ENCODE measurements around the gene PRKAR1B.

PRKAR1B gene

DNA sequence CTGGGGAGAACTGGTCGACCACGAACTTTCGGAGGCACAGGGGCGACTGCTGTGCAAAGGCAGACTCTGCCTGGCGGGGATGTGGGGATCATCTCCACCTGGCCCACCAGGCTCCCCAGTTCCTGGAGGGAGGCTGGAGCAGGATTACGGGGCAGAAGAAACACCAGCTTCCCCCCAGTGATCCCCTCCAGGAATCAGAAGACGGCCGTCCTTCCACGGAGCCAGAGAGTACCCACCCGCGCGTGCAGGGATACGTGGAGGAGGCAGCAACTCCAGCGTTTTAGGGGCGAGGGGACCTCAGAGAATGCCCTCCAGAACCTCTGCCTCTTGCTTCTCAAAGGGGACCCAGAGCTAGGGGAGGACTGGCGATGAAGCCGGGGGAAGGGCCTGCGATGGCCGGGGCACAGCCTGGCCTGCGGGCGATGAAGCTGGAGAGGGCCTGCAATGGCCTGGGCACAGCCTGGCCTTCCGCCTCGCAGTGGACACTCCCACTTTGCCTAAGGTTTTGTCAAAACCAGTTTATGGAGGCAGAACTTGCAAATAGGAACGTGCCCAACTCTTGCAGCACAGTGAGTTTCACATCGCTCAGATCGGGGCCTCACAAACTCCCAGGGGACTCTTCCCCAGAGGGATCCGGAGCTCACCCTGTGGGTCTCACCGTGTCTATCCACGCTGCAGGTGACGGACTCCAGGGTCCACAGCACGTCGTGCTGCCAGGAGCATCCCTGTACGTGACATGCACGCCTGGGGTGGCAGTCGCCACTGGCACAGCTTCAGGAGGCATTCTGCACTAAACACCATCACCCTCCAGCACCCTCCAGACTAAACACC lies 129.5 kb downstream of the PRKAR1B start:
- no peak overlapping the region for H3K4me3 ChIP-seq (ENCODE audit: low read length)
- no peaks in the 10 kb centered on the region for H3K36me3 ChIP-seq (ENCODE audit: control insufficient read depth, insufficient read depth, low read length)
- peaks cover 3% of the 10 kb centered on the region for H3K4me1 ChIP-seq (ENCODE audit: control insufficient read depth, insufficient read depth, low read length)
- H3K9ac ChIP-seq (ENCODE audit: low read length), result no peak overlapping the region
- H3K27ac ChIP-seq (ENCODE audit: low read depth, low read length), result no peak overlapping the region
- no peaks in the 10 kb centered on the region for H3K27me3 ChIP-seq (ENCODE audit: control insufficient read depth, insufficient read depth, low read length)

DNA sequence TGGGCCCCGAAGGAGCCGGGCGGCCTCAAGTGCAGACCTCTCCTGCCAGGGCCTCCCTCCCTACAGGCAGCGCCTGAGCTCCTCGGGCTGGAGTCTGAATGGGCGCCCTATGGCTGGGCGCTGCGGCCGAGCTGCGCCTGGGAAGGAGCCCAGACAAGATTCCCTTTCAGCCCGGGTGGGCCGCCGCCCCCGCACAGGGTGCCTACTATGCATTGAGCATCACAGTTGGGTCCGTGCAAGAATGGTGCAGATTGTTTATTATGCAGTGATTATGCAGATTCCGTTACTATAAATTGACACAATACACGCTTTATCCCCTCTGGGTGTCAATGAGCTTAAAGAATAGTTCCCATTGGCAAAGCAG lies 130.3 kb downstream of the PRKAR1B start:
- Histone ChIP-seq H3K27ac (ENCODE audit: low read depth, low read length) (no peak overlapping the region), H3K9ac (ENCODE audit: low read length) (no peak overlapping the region), H3K36me3 (ENCODE audit: control insufficient read depth, insufficient read depth, low read length) (no peaks in the 10 kb centered on the region), H3K27me3 (ENCODE audit: control insufficient read depth, insufficient read depth, low read length) (no peaks in the 10 kb centered on the region), H3K4me1 (ENCODE audit: control insufficient read depth, insufficient read depth, low read length) (peaks cover 3% of the 10 kb centered on the region), H3K4me3 (ENCODE audit: low read length) (no peak overlapping the region)

- Histone ChIP-seq H3K4me1 (ENCODE audit: control insufficient read depth, insufficient read depth, low read length) (peaks cover 1% of the 10 kb centered on the region), H3K4me3 (ENCODE audit: low read length) (no peak overlapping the region), H3K27me3 (ENCODE audit: control insufficient read depth, insufficient read depth, low read length) (no peaks in the 10 kb centered on the region), H3K9ac (ENCODE audit: low read length) (no peak overlapping the region), H3K27ac (ENCODE audit: low read depth, low read length) (no peak overlapping the region), H3K36me3 (ENCODE audit: control insufficient read depth, insufficient read depth, low read length) (no peaks in the 10 kb centered on the region)
Measured at GRCh38 chr7:596071-596818, 130.8 kb downstream of the PRKAR1B start.

DNA sequence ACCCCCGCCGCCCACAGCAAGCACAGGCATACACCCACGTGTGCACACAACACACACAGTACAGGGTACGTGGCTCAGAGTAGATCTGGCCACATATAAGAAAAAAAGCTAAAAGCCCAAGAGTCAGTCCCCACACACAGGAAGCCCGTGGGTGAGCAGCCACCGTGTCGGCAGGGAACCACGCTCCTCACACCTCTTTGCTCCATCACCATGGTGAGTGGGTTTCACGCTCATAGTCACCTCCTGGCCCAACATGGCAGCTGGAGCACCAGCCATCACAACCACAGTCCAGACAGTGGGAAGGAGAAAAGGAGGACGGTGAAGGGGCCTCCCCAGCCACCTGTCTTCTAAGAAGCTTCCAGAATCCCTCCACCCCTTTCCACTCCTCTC lies 131.5 kb downstream of the PRKAR1B start:
- Histone ChIP-seq H3K27me3 (ENCODE audit: control insufficient read depth, insufficient read depth, low read length) (no peaks in the 10 kb centered on the region), H3K9ac (ENCODE audit: low read length) (no peak overlapping the region), H3K27ac (ENCODE audit: low read depth, low read length) (no peak overlapping the region), H3K4me3 (ENCODE audit: low read length) (no peak overlapping the region), H3K4me1 (ENCODE audit: control insufficient read depth, insufficient read depth, low read length) (no peaks in the 10 kb centered on the region), H3K36me3 (ENCODE audit: control insufficient read depth, insufficient read depth, low read length) (no peaks in the 10 kb centered on the region)

DNA sequence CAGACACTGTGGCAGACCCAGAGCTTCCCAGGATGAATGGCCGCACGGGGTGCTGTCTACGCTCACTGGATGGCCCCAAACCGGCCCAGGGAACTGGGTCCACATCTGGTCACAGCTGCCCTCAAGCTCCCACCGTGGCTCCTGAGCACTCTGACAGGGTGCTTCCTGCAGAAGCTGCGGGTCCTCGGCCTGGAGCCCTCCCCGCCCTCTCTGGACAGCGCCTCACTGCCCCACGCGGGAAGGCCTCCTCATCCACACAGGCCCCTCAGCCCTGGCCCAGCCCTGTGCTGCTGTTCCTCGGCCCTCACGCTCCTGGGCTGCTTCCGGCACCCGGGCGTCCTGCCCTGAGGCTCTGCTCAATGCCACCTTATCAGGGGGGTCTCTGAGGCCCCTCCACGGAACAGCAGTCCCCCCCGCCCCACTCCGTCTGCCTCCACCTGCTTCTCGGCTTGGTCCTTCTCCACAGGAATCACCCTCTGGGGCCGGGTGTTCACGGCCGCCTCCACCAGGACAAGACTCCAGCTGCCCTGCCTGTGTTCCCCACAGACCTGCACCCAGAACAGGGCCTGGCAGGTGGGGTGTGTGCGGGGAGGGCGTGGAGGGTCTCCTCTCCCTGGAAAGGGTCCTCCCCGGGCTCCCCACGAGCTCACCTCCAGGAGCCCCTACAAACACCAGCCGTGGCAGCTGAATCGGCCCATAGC lies 132.0 kb downstream of the PRKAR1B start:
- Histone ChIP-seq H3K27ac (ENCODE audit: low read depth, low read length) (no peak overlapping the region), H3K4me1 (ENCODE audit: control insufficient read depth, insufficient read depth, low read length) (no peaks in the 10 kb centered on the region), H3K27me3 (ENCODE audit: control insufficient read depth, insufficient read depth, low read length) (no peaks in the 10 kb centered on the region), H3K36me3 (ENCODE audit: control insufficient read depth, insufficient read depth, low read length) (no peaks in the 10 kb centered on the region), H3K9ac (ENCODE audit: low read length) (no peak overlapping the region), H3K4me3 (ENCODE audit: low read length) (no peak overlapping the region)

DNA sequence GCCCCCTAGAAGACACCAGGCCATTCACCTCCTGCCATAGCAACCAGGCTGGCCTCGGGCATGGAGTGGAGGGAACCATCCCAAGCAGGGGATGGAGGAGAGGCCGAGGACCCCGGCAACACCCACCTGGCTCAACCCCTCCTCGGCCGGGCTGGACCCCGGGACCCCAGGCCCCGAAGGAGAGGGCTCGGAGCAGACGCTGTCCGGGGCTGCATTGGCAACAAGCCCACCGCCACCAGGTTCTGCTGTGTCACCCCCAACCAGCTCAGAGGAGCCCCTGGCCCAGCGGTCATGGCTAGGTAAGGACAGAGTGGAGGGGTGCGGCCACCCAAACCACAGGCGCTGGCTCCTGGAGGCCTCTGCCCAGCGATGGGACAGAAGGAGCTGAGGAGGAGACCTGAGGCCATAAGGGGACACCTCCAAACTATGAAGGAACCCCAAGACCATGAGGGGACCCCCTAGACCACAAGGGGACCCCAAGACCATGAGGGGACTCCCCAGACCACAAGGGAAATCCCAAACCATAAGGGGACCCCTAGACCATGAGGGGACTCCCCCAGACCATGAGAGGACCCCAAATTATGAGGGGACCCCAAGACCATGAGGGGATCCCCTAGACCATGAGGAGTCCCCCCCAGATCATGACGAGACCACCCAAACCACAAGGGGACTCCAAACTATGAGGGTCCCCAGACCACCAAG lies 132.7 kb downstream of the PRKAR1B start:
- no peaks in the 10 kb centered on the region for H3K27me3 ChIP-seq (ENCODE audit: control insufficient read depth, insufficient read depth, low read length)
- no peak overlapping the region for H3K4me3 ChIP-seq (ENCODE audit: low read length)
- H3K9ac ChIP-seq (ENCODE audit: low read length), result no peak overlapping the region
- no peaks in the 10 kb centered on the region for H3K36me3 ChIP-seq (ENCODE audit: control insufficient read depth, insufficient read depth, low read length)
- H3K27ac ChIP-seq (ENCODE audit: low read depth, low read length), result no peak overlapping the region
- H3K4me1 ChIP-seq (ENCODE audit: control insufficient read depth, insufficient read depth, low read length), result no peaks in the 10 kb centered on the region

GRCh38 chr7:593324-594115 lies 133.6 kb downstream of the PRKAR1B start:
- no peak overlapping the region for H3K4me3 ChIP-seq (ENCODE audit: low read length)
- H3K36me3 ChIP-seq (ENCODE audit: control insufficient read depth, insufficient read depth, low read length), result no peaks in the 10 kb centered on the region

DNA sequence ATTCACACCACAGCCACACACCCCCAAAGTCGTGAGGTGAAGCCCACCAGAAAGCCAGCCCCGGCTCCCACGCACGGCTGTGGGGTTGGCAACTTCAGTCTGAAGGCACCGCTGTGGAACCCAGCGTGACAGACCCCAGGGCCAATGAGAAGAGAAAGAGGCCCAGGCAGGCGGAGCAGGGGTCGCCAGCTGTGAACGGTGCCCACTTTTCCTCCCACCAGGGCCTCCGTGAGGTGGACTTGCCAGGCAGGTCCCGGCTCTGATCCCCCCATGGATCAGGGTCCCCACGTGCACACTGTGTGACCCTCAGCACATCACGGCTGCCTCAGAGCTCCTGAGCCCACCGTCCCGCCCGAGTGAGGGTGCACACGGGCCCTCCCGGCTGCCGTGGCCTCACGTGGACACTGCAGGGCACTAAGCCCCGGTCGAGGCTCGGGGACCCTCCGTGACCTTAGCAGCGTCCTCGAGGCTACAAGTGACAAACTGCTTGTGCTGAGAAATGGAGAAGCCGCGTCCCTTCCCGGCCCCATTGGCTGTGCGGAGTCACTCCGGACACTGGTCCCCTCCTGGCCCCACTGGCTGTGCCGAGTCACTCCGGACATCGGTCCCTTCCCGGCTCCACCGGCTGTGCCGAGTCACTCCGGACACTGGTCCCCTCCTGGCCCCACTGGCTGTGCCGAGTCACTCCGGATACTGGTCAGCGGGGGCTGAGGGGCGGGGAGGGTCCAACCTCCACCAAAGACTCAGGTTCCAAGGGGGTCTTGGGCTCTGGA lies 135.0 kb downstream of the PRKAR1B start:
- Histone ChIP-seq H3K4me3 (ENCODE audit: low read length) (no peak overlapping the region), H3K4me1 (ENCODE audit: control insufficient read depth, insufficient read depth, low read length) (peaks cover 2% of the 10 kb centered on the region), H3K27me3 (ENCODE audit: control insufficient read depth, insufficient read depth, low read length) (no peaks in the 10 kb centered on the region), H3K9ac (ENCODE audit: low read length) (no peak overlapping the region), H3K27ac (ENCODE audit: low read depth, low read length) (no peak overlapping the region), H3K36me3 (ENCODE audit: control insufficient read depth, insufficient read depth, low read length) (no peaks in the 10 kb centered on the region)

More at GRCh38 chr7:593324-594115, 133.6 kb downstream of the PRKAR1B start:
- no peak overlapping the region for H3K9ac ChIP-seq (ENCODE audit: low read length)
- H3K4me1 ChIP-seq (ENCODE audit: control insufficient read depth, insufficient read depth, low read length), result no peaks in the 10 kb centered on the region
- H3K27me3 ChIP-seq (ENCODE audit: control insufficient read depth, insufficient read depth, low read length), result no peaks in the 10 kb centered on the region
- no peak overlapping the region for H3K27ac ChIP-seq (ENCODE audit: low read depth, low read length)

- H3K27me3 ChIP-seq (ENCODE audit: control insufficient read depth, insufficient read depth, low read length), result no peaks in the 10 kb centered on the region
- H3K9ac ChIP-seq (ENCODE audit: low read length), result no peak overlapping the region
- peak overlapping the region; percentile 37 for H3K27ac ChIP-seq (ENCODE audit: low read depth, low read length)
- no peak overlapping the region for H3K4me3 ChIP-seq (ENCODE audit: low read length)
- H3K36me3 ChIP-seq (ENCODE audit: control insufficient read depth, insufficient read depth, low read length), result no peaks in the 10 kb centered on the region
- peaks cover 2% of the 10 kb centered on the region for H3K4me1 ChIP-seq (ENCODE audit: control insufficient read depth, insufficient read depth, low read length)
Measured at GRCh38 chr7:590731-591551, 136.1 kb downstream of the PRKAR1B start.

DNA sequence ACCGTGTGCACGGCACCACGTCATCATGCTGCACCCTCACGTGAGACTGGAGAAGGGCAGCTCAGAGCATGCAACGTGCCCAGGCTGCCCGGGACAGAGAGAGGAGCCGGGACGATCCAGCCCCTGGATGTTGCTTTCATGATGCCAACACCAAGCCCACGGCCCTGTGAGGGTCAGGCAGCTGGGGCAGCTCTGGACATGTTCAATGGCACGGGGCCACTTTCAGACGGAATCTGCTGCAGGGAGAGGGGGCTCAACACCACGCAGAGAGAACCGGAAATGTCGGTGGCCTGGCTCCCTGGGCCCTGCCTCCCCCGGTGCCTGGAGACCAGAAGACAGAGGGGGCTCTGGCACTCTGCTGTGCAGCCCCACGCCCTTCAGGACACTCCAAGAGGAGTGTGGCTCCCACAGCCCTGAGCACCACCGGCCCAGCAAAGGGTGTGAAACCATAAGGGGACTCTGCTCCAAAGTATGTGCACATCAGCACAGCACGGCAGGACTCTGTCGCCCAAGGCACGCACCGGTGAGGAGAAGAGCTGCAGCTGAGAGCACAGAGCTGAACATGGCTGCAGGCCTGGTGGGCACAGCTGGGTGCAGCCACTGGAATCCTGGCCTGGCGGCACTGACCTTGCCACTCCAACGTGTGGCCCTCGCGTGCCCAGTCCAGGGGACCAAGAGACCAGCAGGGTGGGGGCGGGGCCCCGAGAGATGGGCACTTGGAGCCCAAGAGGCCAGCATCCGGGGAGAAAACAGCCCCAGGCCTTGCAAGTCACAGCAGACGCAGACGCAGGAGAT lies 137.1 kb downstream of the PRKAR1B start:
- peaks cover 2% of the 10 kb centered on the region for H3K4me1 ChIP-seq (ENCODE audit: control insufficient read depth, insufficient read depth, low read length)
- H3K9ac ChIP-seq (ENCODE audit: low read length), result no peak overlapping the region
- H3K4me3 ChIP-seq (ENCODE audit: low read length), result no peak overlapping the region
- no peak overlapping the region for H3K27ac ChIP-seq (ENCODE audit: low read depth, low read length)
- H3K36me3 ChIP-seq (ENCODE audit: control insufficient read depth, insufficient read depth, low read length), result no peaks in the 10 kb centered on the region
- no peaks in the 10 kb centered on the region for H3K27me3 ChIP-seq (ENCODE audit: control insufficient read depth, insufficient read depth, low read length)
